ENCODE measurements around the gene SORCS2. TPM values are rescaled to one million over a fixed set of nuclear protein-coding genes. Genes with fewer than 3 reads are reported as not detected.

The SORCS2 gene
- total and polyA plus RNA-seq, 2 of the 4 experiments (the other 2 are of a cell fraction) = 0.36 to 0.62 TPM

- no peaks in the 10 kb centered on the region for H4K20me1 ChIP-seq (ENCODE audit: insufficient read depth, low read length)
- intact Hi-C loops (cut with micrococcal nuclease) = no loop called here
- H3K4me2 ChIP-seq (ENCODE audit: low read depth, low read length) = no peak overlapping the region
- no TSS peak for BruUV-seq (replicated peaks)
- no peak overlapping the region for H3K18ac ChIP-seq (ENCODE audit: low read depth, low read length)
- no peak overlapping the region for H3K27ac ChIP-seq (ENCODE audit: insufficient read depth, low read length)
- no peaks in the 10 kb centered on the region for H3K4me1 ChIP-seq (ENCODE audit: control insufficient read depth, insufficient read depth, low read length)
- no peak overlapping the region for H3K23ac ChIP-seq (ENCODE audit: low read depth, low read length)
- H2AK9ac ChIP-seq (replicated peaks; ENCODE audit: low read depth, low read length, poor library complexity) = no peak overlapping the region
- H2BK5ac ChIP-seq (ENCODE audit: low read depth, low read length, poor library complexity, severe bottlenecking) = no peak overlapping the region
- no peak overlapping the region for H4K8ac ChIP-seq (ENCODE audit: low read depth in 2 of 2, low read length in 2 of 2)
- H3K79me1 ChIP-seq (ENCODE audit: low read depth in 1 of 2, low read length in 2 of 2) = no peaks in the 10 kb centered on the region
- dilution Hi-C loops (cut with HindIII; ENCODE audit: low sequenced_read_pairs, unreplicated experiment) = no loop called here
- no peak overlapping the region for H3K4ac ChIP-seq (ENCODE audit: low read depth, low read length)
- no peak overlapping the region for H2AFZ ChIP-seq (replicated peaks; ENCODE audit: low read length, poor library complexity)
- TF ChIP-seq ELK1 (IDR thresholded peaks at IDR 0.05; ENCODE audit: borderline replicate concordance, low read depth, low read length) = no peak
- TF ChIP-seq FOS (IDR thresholded peaks at IDR 0.05; ENCODE audit: low read depth, low read length) = no peak
- no peak for TF ChIP-seq RAD21 (IDR thresholded peaks at IDR 0.05; ENCODE audit: low read length)
- H2BK20ac ChIP-seq (ENCODE audit: low read depth, low read length) = no peak overlapping the region
- H4K91ac ChIP-seq (ENCODE audit: insufficient read depth, low read depth, low read length) = no peak overlapping the region
- no peak overlapping the region for H2AK5ac ChIP-seq (ENCODE audit: low read depth, low read length)
- H3K9me3 ChIP-seq (ENCODE audit: control insufficient read depth, insufficient read depth, low read length) = no peaks in the 10 kb centered on the region; the same call in 1 of the 2 replicates
- H3K36me3 ChIP-seq (ENCODE audit: control insufficient read depth, insufficient read depth, low read length) = no peaks in the 10 kb centered on the region
- ATAC-seq (ENCODE audit: low read depth) = no peak
- H3K4me3 ChIP-seq (ENCODE audit: insufficient read depth, low read depth, low read length) = no peak overlapping the region
- ChIA-PET CTCF (no interaction called here), POLR2A (ENCODE audit: unreplicated experiment) (no interaction called here)
- H3K14ac ChIP-seq (replicated peaks; ENCODE audit: low read depth, low read length) = no peak overlapping the region
- no peak overlapping the region for H2BK15ac ChIP-seq (ENCODE audit: low read depth, low read length)
- WGBS, 2 experiments (ENCODE audit: extremely low coverage in 2 of 2, insufficient read length in 1 of 2) = no CpG with 5 or more reads among the region's 6 CpGs
- H3K56ac ChIP-seq (ENCODE audit: extremely low read depth, insufficient read depth, low read length) = no peak overlapping the region
- no peak for DNase-seq
- no peak overlapping the region for H3K9ac ChIP-seq (ENCODE audit: low read depth, low read length)
- no peak overlapping the region for H2BK120ac ChIP-seq (ENCODE audit: low read depth, low read length)
- no peaks in the 10 kb centered on the region for H3K9me1 ChIP-seq (ENCODE audit: insufficient read depth, low read length)
- H4K5ac ChIP-seq (ENCODE audit: low read depth, low read length) = no peak overlapping the region
- peaks cover 39% of the 10 kb centered on the region for H3K27me3 ChIP-seq (ENCODE audit: control insufficient read depth, insufficient read depth, low read length)
- in situ Hi-C loops (cut with MboI; ENCODE audit: low sequenced_read_pairs) = no loop called here
Measured at GRCh38 chr4:7693237-7693608, 500.9 kb downstream of the SORCS2 start.
